Keratinocyte (primary cell): ENCODE data around the gene ZBTB4.

Experiments
- EZH2 ChIP-seq: IDR thresholded peaks from one replicate; pipeline ENCODE4 v1.6.1; 2012; ENCODE audit warnings: inconsistent platforms, mild to moderate bottlenecking, low read length, moderate library complexity
- TF ChIP-seq, protein P1 (sequence below), 3 experiments: IDR thresholded peaks in 1 of 3; conservative IDR thresholded peaks in 1 of 3; optimal IDR thresholded peaks in 1 of 3; 2 replicates in 2 of 3; 3 replicates in 1 of 3; pipeline versions ENCODE3 to v1.5.1; 2011; ENCODE audit warnings: low read length in 3 of 3, mild to moderate bottlenecking in 3 of 3, moderate library complexity in 2 of 3, control low read depth in 1 of 3, inconsistent platforms in 1 of 3; ENCODE audit not compliant: insufficient read depth in 2 of 3; ENCODE audit errors: extremely low read depth in 1 of 3

DNA sequence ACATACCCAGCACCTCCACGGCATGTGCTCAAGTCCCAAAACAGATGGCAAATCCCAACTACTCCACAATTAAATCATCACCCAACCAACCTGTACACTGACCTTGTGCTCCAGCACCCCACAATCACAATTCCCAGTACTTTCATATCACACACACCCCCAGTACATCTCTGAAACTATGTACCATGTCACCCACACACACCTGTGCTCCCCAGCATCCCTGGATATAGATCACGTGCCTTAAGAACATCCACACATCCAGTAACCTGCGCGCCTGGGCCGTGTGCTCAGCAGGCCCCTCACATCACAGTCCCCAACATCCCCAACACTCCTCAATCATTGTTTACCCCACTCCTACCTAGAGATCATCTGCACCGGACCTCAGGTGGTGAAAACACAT, 69.7 kb downstream of the ZBTB4 start:
- TF ChIP-seq, protein P1, sequence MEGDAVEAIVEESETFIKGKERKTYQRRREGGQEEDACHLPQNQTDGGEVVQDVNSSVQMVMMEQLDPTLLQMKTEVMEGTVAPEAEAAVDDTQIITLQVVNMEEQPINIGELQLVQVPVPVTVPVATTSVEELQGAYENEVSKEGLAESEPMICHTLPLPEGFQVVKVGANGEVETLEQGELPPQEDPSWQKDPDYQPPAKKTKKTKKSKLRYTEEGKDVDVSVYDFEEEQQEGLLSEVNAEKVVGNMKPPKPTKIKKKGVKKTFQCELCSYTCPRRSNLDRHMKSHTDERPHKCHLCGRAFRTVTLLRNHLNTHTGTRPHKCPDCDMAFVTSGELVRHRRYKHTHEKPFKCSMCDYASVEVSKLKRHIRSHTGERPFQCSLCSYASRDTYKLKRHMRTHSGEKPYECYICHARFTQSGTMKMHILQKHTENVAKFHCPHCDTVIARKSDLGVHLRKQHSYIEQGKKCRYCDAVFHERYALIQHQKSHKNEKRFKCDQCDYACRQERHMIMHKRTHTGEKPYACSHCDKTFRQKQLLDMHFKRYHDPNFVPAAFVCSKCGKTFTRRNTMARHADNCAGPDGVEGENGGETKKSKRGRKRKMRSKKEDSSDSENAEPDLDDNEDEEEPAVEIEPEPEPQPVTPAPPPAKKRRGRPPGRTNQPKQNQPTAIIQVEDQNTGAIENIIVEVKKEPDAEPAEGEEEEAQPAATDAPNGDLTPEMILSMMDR (optimal IDR thresholded peaks at IDR 0.05 in 1 of 3, IDR thresholded peaks at IDR 0.05 in 1 of 3, conservative IDR thresholded peaks at IDR 0.05 in 1 of 3; ENCODE audit: extremely low read depth in 1 of 3, insufficient read depth in 2 of 3, low read length in 3 of 3), result no peak
- TF ChIP-seq EZH2, result no peak
